ENCODE data around the gene RHOXF2B.
"Not testable (repeated sequence)": the region's sequence is repeated elsewhere in the genome, so short reads cannot be mapped to it uniquely, and the experiment has no call there.

Gene RHOXF2B

GRCh38 chrX:120077590-120077989, at the start of gene RHOXF2B:
Gene RHOXF2B (minus strand): TSS chrX:120077690. CDS start chrX:120077552, 138 bp downstream.
- DNase-seq, result not testable (repeated sequence)

DNA sequence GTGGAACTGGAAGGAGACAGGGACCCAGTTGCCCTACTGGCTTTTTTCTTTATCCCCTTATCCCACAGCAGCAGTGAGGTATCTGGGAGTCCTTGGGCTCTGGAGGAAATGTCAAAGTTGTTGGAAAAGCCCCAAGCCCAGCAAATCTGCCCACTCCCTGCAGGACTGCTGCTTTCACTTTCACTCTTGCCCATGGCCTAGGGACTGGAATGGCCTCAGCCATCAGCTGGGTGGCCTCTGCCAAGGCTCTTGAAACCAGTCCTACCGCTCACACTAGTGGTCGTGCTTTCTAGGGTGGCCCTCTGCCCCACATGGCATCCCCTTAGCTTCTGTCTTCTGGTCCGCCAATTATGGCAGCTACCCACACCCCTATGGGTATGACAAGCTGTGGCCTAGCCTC, 48.0 kb upstream of the RHOXF2B start:
- no peak for DNase-seq

DNA sequence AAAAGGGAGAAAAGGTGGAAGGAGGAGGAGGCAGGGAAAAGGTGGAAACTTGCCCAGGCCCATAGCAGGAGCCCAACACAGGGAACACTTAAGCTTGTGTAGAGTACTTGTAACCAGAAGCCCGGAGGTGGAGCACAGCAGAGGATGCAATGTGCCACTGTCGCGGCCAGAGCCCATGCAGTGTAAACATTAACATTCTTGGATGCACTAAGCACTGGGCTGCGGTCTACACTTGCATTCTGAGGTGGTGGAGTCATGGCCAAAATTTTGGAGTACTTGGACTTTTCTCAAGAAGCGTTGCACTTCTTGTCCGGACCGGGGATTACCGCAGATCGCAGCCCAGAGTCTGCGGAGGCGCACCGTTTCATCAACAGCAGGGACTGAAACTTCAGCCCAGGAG, 42.7 kb upstream of the RHOXF2B start:
- DNase-seq, result no peak

DNA sequence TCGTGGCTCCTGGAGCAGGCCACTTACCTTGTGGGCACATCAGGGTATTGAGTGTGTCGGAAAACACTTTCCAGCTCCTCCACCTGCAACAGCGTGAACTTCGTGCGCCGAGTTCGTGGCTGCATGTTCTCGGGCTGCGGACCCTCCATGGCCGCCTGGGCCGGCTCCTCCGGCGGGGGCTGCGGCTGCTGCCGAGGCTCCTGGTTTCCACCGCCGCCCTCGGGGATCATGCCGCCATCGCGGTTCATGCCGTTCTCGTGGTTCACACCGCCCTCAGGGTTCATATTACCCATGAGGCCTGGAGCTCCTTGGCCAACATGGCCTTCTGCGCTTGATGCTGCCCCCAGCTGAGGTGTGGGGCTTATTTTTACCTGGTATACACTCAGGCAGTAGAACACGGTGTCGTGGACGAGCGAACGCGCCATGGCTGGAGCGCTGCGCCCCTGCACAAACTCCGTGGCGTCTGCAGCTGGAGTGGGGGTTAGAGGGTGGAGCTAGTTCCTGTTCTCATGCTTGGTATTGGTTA, 38.0 kb upstream of the RHOXF2B start, which contains the start of gene RHOXF1:
RHOXF1 (minus strand) TSS at position 476 of the 526 bp plus-strand sequence; CDS start at position 425, 51 bp downstream.
- no peak for DNase-seq

DNA sequence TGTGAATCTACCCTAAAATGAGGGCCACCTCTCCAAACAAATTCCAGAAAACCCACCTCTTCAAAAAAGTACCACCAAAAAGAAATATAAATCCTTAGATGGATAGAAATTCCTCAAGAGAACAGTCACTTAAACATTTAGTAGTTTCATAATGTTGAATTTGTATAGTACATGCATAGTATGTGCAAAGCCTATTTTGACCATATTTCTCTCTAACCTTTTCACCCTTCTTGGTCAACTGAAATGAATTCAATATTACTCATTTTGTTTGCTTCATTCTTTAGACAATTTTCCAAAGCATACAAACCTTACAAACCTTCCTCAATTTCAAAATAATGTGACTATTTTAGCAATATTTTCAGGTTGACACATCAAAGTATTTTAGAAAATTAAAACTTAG, 34.1 kb upstream of the RHOXF2B start:
- DNase-seq, result no peak

DNA sequence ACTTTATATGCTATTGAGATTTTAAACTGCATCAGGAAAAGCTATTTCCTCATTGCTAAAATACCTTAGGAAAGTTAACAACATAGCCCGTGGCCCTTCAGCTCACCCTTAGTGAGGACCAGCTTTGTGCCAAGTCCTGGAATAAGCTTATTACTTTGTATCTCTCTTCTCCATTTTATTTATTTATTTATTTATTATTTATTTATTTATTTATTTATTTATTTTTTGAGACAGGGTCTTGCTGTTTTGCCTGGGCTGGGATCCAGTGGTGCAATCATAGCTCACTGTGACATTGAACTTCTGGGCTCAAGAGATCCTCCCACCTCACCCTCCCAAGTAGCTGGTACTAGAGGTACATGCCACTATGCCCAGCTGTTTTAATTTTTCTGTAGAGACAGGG, 31.9 kb upstream of the RHOXF2B start:
- DNase-seq, result no peak

GRCh38 chrX:120104707-120105106, 27.2 kb upstream of the RHOXF2B start:
- not testable (repeated sequence) for DNase-seq

DNA sequence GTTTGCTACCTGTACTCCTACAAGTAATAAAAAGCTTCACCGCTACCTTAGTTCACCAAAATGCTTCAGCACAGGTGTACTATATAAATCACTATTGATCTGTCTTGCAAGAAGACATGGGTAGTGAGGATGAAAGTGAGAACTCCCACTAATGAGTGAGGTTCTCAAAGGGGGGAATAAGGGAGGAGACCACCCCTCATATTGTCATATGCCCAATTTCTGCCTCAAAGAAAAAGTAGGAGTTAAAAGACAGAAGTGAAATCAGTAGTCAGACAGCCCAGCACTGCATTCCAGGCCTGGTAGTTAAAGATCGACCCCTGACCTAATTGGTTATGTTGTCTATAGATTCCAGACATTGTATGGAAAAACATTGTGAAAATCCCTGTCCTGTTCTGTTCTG, 23.6 kb upstream of the RHOXF2B start:
- DNase-seq, result not testable (repeated sequence)

GRCh38 chrX:120090208-120090607, 12.7 kb upstream of the RHOXF2B start:
- DNase-seq, result no peak

DNA sequence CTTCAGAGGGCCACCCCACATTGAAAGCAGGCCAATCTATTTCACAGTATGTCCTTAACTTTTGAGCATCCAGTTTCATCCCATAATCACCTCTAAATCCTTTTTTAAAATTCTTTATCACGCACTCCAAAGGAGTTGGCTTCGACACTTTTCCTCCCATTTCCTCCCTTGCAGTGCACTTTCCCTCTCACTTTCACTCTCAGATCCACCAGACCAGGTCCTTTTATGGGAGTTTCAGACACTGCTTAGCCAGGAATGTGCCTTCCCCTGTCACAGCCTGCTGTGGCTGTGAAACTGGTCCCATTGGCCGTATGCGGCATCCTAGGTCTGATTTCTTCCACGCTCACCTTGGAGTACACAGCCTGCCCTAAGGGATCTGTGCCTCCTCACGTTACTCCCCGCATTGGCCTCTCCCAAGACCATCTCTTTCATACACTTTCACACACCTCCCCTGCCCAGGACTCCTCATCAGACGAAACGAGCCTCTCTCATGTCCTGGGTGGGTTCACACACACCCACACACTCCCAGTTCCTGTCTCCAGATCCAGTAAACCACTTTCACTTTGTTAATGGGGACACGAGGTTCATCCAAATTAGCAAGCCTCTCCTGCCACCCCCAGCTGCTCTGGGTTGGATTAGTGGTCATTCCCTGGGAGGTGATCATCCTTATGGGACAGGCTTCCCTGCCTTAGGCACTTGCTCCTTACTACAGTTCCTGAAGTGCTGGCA, 10.0 kb upstream of the RHOXF2B start:
- no peak for DNase-seq

- DNase-seq, result not testable (repeated sequence)
Observed at GRCh38 chrX:120085553-120086185, 8.2 kb upstream of the RHOXF2B start.

GRCh38 chrX:120066169-120066568, 11.3 kb downstream of the RHOXF2B start:
- DNase-seq, result not testable (repeated sequence)

- not testable (repeated sequence) for DNase-seq
Observed at GRCh38 chrX:120042712-120043111, 34.8 kb downstream of the RHOXF2B start.

GRCh38 chrX:120042247-120042646, 35.2 kb downstream of the RHOXF2B start:
- DNase-seq, result not testable (repeated sequence)

DNA sequence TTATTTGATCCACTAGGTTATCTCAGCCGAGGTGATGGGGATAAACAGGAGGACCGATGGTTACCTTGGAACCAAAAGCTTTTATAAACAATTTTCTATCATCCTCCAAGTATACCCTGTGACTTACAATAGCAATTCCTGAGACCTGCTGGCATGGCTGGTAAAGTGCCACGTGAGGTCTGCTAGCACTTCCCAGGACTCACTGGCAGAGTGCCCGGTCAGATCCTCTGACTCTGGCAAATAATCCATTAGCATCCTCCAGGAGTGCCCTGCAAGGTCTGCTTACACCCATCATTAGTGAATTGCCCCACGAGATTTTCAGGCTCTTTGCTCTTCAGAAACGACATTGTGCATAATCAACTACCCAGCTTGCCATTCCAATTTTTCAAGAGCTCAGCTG, 37.3 kb downstream of the RHOXF2B start:
- DNase-seq, result not testable (repeated sequence)

GRCh38 chrX:120039087-120039733, 38.3 kb downstream of the RHOXF2B start:
- DNase-seq, result not testable (repeated sequence)

DNA sequence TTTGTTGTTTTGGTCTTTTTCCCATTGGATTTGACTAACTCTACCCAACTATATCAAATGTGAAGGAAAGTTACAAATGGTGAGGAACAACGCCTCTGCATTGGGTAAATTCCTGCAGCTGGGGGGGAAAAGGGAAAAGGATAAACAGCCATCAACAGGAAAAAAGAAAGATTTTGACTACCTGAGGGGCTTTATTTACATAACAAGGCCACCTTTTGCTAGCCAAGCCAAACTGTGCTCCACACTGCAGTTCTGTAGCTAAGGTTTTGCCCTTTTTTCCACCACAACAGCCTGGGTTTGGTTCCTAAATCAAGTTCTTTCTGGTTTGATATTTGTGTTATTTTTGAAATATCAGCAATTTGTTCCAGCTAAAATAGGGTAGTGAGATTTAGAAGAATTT, 40.8 kb downstream of the RHOXF2B start:
- DNase-seq, result no peak

DNA sequence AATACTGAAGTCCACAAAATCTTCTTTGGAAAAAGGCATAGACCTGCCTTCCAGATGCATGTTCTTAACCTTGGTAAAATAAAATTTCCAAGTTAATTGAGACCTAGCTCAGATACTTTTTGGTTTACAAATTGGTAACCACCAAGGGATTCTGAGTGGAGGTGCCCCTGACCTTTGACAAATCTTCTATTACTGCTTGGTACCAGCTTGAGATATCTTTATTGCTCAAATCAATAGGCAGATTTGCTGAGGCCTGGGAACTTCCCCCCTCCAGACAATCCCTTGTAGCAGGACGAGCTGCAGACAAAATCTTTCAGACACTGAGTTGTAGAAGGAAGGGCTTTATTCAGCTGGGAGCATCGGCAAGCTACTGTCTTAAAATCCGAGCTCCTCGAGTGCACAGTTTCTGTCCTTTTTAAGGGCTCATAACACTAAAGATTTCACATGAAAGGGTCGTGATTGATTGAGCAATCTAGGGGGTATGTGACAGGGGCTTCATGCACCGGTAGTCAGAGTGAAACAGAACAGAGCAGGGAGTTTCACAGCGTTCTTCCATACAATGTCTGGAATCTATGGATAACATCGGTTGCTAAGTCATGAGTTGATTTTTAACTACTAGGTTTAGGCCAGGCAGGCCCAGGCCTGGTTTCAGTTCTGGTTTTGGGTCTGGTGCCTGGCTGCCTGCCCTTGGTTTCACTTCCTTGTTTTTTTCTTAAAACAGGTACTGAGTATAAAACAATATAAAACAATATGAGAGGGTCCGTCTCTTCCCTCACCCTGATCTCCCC, 41.8 kb downstream of the RHOXF2B start:
- not testable (repeated sequence) for DNase-seq

- DNase-seq, result no peak
Observed at GRCh38 chrX:120029354-120029753, 48.1 kb downstream of the RHOXF2B start.

GRCh38 chrX:120023259-120023658, 54.2 kb downstream of the RHOXF2B start:
- no peak for DNase-seq

DNA sequence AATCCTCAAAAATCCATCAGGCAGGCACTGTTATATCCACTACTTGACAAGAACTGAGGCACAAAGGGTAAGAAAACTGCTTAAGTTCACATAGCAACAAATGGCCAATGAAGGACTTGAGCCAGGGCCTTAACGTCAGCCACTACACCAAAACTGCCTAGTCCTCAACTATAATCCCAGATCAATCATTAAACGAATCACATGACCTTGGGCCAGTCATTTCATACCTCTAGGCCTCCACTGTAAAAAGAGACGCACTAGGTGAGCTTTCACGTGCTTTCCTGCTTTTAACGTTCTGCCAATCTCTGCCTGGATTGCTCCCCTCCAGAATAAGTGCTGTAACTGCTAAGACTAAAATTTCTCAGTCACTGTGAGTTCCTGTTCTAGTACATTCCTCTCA, 54.7 kb downstream of the RHOXF2B start:
- no peak for DNase-seq
